ENCODE measurements around the gene RMND5B.
"Not testable (repeated sequence)": the region's sequence is repeated elsewhere in the genome, so short reads cannot be mapped to it uniquely, and the experiment has no call there.

The RMND5B gene

GRCh38 chr5:178192244-178192643, 61.4 kb downstream of the RMND5B start:
- no peak for DNase-seq (ENCODE audit: low read depth, low spot score)
- no peak overlapping the region for H3K9ac ChIP-seq (ENCODE audit: insufficient read length, low read depth)
- H3K36me3 ChIP-seq (ENCODE audit: insufficient read depth, insufficient read length, low read length) = no peaks in the 10 kb centered on the region
- H3K27me3 ChIP-seq (ENCODE audit: insufficient read depth, insufficient read length) = no peaks in the 10 kb centered on the region
- TF ChIP-seq YY1 (IDR thresholded peaks at IDR 0.05; ENCODE audit: insufficient read depth, insufficient read length) (no peak), ZNF274 (IDR thresholded peaks at IDR 0.05; ENCODE audit: low read depth, low read length) (no peak), SUZ12 (IDR thresholded peaks at IDR 0.05; ENCODE audit: extremely low read depth, insufficient read depth, insufficient read length) (no peak)
- no peaks in the 10 kb centered on the region; the same call in 1 of the 2 replicates for H3K9me3 ChIP-seq (ENCODE audit: insufficient read depth, low read length)
- peaks cover 6% of the 10 kb centered on the region for H3K4me1 ChIP-seq (ENCODE audit: insufficient read depth, insufficient read length)
- H3K4me3 ChIP-seq (ENCODE audit: insufficient read length, low read depth) = no peak overlapping the region

- no peaks in the 10 kb centered on the region for H3K36me3 ChIP-seq (ENCODE audit: insufficient read depth, insufficient read length, low read length)
- H3K27me3 ChIP-seq (ENCODE audit: insufficient read depth, insufficient read length) = no peaks in the 10 kb centered on the region
- peaks cover 6% of the 10 kb centered on the region for H3K4me1 ChIP-seq (ENCODE audit: insufficient read depth, insufficient read length)
- no peak for TF ChIP-seq SUZ12 (IDR thresholded peaks at IDR 0.05; ENCODE audit: extremely low read depth, insufficient read depth, insufficient read length)
- TF ChIP-seq YY1 (IDR thresholded peaks at IDR 0.05; ENCODE audit: insufficient read depth, insufficient read length) = no peak
- no peak overlapping the region for H3K4me3 ChIP-seq (ENCODE audit: insufficient read length, low read depth)
- H3K9ac ChIP-seq (ENCODE audit: insufficient read length, low read depth) = no peak overlapping the region
- DNase-seq (ENCODE audit: low read depth, low spot score) = no peak
- H3K9me3 ChIP-seq (ENCODE audit: insufficient read depth, low read length) = no peaks in the 10 kb centered on the region; the same call in 1 of the 2 replicates
Measured at GRCh38 chr5:178192787-178193186, 62.0 kb downstream of the RMND5B start.

DNA sequence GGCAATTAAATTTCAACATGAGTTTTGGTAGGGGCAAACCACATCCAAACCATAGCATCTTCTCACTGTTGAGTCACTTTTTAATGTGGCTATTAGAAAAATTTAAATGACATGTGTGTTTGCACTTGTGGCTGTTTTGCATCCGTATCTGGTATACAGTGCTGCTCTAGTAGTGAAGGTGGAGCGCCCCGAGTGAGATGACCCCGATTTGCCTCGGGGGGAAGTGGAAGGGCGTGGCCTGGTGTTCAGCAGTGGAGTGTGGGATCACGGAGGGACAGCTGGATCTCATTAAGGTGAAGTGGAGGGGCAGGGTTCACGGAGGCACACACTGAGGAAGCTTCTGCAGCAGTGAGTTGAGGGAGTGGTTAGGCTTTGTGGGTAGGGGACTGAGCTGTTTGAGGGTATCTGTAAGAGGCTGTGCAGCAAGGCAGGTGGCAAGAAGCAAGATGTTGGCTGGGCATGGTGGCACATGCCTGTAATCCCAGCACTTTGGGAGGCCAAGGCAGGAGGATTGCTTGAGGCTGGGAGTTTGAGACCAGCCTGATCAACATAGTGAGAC, 62.5 kb downstream of the RMND5B start:
- no peaks in the 10 kb centered on the region for H3K36me3 ChIP-seq (ENCODE audit: insufficient read depth, insufficient read length, low read length)
- H3K27me3 ChIP-seq (ENCODE audit: insufficient read depth, insufficient read length) = no peaks in the 10 kb centered on the region
- H3K4me1 ChIP-seq (ENCODE audit: insufficient read depth, insufficient read length) = peaks cover 6% of the 10 kb centered on the region
- no peak for DNase-seq (ENCODE audit: low read depth, low spot score)
- no peak overlapping the region for H3K4me3 ChIP-seq (ENCODE audit: insufficient read length, low read depth)
- H3K9me3 ChIP-seq (ENCODE audit: insufficient read depth, low read length) = no peaks in the 10 kb centered on the region; the same call in 1 of the 2 replicates
- no peak overlapping the region for H3K9ac ChIP-seq (ENCODE audit: insufficient read length, low read depth)
- TF ChIP-seq YY1 (IDR thresholded peaks at IDR 0.05; ENCODE audit: insufficient read depth, insufficient read length) = no peak

GRCh38 chr5:178194026-178194425, 63.2 kb downstream of the RMND5B start:
- Histone ChIP-seq H3K9me3 (ENCODE audit: insufficient read depth, low read length) (no peaks in the 10 kb centered on the region; the same call in 1 of the 2 replicates), H3K4me1 (ENCODE audit: insufficient read depth, insufficient read length) (peaks cover 6% of the 10 kb centered on the region), H3K9ac (ENCODE audit: insufficient read length, low read depth) (no peak overlapping the region), H3K27me3 (ENCODE audit: insufficient read depth, insufficient read length) (no peaks in the 10 kb centered on the region), H3K36me3 (ENCODE audit: insufficient read depth, insufficient read length, low read length) (no peaks in the 10 kb centered on the region), H3K4me3 (ENCODE audit: insufficient read length, low read depth) (no peak overlapping the region)
- no peak for DNase-seq (ENCODE audit: low read depth, low spot score)
- TF ChIP-seq ZNF274 (IDR thresholded peaks at IDR 0.05; ENCODE audit: low read depth, low read length) = no peak
- no peak for TF ChIP-seq YY1 (IDR thresholded peaks at IDR 0.05; ENCODE audit: insufficient read depth, insufficient read length)
- TF ChIP-seq SUZ12 (IDR thresholded peaks at IDR 0.05; ENCODE audit: extremely low read depth, insufficient read depth, insufficient read length) = no peak

GRCh38 chr5:178196281-178196812, 65.5 kb downstream of the RMND5B start:
- H3K27me3 ChIP-seq (ENCODE audit: insufficient read depth, insufficient read length) = no peaks in the 10 kb centered on the region
- no peak for DNase-seq (ENCODE audit: low read depth, low spot score)
- peaks cover 9% of the 10 kb centered on the region for H3K4me1 ChIP-seq (ENCODE audit: insufficient read depth, insufficient read length)
- TF ChIP-seq YY1 (IDR thresholded peaks at IDR 0.05; ENCODE audit: insufficient read depth, insufficient read length) (no peak), SUZ12 (IDR thresholded peaks at IDR 0.05; ENCODE audit: extremely low read depth, insufficient read depth, insufficient read length) (no peak), ZNF274 (IDR thresholded peaks at IDR 0.05; ENCODE audit: low read depth, low read length) (no peak)
- H3K9me3 ChIP-seq (ENCODE audit: insufficient read depth, low read length) = no peaks in the 10 kb centered on the region; the same call in 1 of the 2 replicates
- H3K9ac ChIP-seq (ENCODE audit: insufficient read length, low read depth) = no peak overlapping the region
- H3K36me3 ChIP-seq (ENCODE audit: insufficient read depth, insufficient read length, low read length) = no peaks in the 10 kb centered on the region
- no peak overlapping the region for H3K4me3 ChIP-seq (ENCODE audit: insufficient read length, low read depth)

DNA sequence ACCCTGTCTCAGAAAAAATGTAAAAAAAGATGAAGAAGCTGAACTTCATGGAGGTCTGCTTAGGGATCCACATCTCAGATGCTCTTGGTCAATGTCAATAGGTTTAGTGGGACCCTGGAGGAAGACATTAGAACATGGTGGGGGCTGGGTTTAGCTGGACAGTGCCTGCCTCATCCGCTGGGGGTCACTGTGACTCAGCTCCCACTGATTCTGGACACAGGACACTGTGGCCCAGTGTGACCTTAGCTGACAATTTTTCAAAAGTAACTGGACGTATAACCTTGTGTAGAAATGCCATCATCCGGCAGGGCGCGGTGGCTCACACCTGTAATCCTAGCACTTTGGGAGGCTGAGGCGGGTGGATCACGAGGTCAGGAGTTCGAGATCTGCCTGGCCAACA, 66.2 kb downstream of the RMND5B start:
- Histone ChIP-seq H3K36me3 (ENCODE audit: insufficient read depth, insufficient read length, low read length) (no peaks in the 10 kb centered on the region), H3K9ac (ENCODE audit: insufficient read length, low read depth) (no peak overlapping the region), H3K27me3 (ENCODE audit: insufficient read depth, insufficient read length) (no peaks in the 10 kb centered on the region), H3K9me3 (ENCODE audit: insufficient read depth, low read length) (no peaks in the 10 kb centered on the region; the same call in 1 of the 2 replicates), H3K4me1 (ENCODE audit: insufficient read depth, insufficient read length) (peaks cover 9% of the 10 kb centered on the region), H3K4me3 (ENCODE audit: insufficient read length, low read depth) (no peak overlapping the region)
- no peak for TF ChIP-seq SUZ12 (IDR thresholded peaks at IDR 0.05; ENCODE audit: extremely low read depth, insufficient read depth, insufficient read length)
- no peak for DNase-seq (ENCODE audit: low read depth, low spot score)

DNA sequence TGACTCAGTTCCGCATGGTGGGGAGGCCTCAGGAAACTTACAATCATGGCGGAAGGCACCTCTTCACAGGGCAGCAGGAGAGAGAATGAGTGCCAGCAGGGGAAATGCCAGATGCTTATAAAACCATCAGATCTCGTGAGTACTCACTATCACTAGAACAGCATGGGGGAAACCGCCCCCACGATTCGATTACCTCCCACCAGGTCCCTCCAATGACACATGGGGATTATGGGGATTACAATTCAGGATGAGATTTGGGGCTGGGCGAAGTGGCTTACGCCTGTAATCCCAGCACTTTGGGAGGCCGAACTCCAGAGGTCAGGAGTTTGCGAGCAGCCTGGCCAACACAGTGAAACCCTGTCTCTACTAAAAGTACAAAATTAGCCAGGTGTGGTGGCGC, 67.3 kb downstream of the RMND5B start:
- DNase-seq (ENCODE audit: low read depth, low spot score); H3K9me3 ChIP-seq (ENCODE audit: insufficient read depth, low read length); H3K4me3 ChIP-seq (ENCODE audit: insufficient read length, low read depth); H3K27me3 ChIP-seq (ENCODE audit: insufficient read depth, insufficient read length); H3K36me3 ChIP-seq (ENCODE audit: insufficient read depth, insufficient read length, low read length); H3K4me1 ChIP-seq (ENCODE audit: insufficient read depth, insufficient read length); H3K9ac ChIP-seq (ENCODE audit: insufficient read length, low read depth): not testable (repeated sequence)

GRCh38 chr5:178198706-178199105, 67.9 kb downstream of the RMND5B start:
- Histone ChIP-seq H3K4me3 (ENCODE audit: insufficient read length, low read depth) (no peak overlapping the region), H3K36me3 (ENCODE audit: insufficient read depth, insufficient read length, low read length) (no peaks in the 10 kb centered on the region), H3K4me1 (ENCODE audit: insufficient read depth, insufficient read length) (peaks cover 7% of the 10 kb centered on the region), H3K9me3 (ENCODE audit: insufficient read depth, low read length) (no peaks in the 10 kb centered on the region), H3K27me3 (ENCODE audit: insufficient read depth, insufficient read length) (no peaks in the 10 kb centered on the region), H3K9ac (ENCODE audit: insufficient read length, low read depth) (no peak overlapping the region)
- no peak for DNase-seq (ENCODE audit: low read depth, low spot score)
- TF ChIP-seq SUZ12 (IDR thresholded peaks at IDR 0.05; ENCODE audit: extremely low read depth, insufficient read depth, insufficient read length) = no peak
- TF ChIP-seq ZNF274 (IDR thresholded peaks at IDR 0.05; ENCODE audit: low read depth, low read length) = no peak
- TF ChIP-seq YY1 (IDR thresholded peaks at IDR 0.05; ENCODE audit: insufficient read depth, insufficient read length) = no peak
